GM19023 (cell line): ENCODE results near the gene CCN2.

ENCODE experiments used
- ATAC-seq: cut with Tn5 transposase; IDR thresholded peaks from one replicate; pipeline ENCODE4 v1.9.1; 2021; ENCODE audit warnings: mild to moderate bottlenecking, moderate library complexity; ENCODE audit not compliant: unreplicated experiment

CCN2 gene

GRCh38 chr6:131950767-131951575 lies at the start of gene CCN2:
CCN2 (minus strand) TSS chr6:131951372; CDS start chr6:131951172, 200 bp downstream.
- peak; percentile 45 for ATAC-seq

DNA sequence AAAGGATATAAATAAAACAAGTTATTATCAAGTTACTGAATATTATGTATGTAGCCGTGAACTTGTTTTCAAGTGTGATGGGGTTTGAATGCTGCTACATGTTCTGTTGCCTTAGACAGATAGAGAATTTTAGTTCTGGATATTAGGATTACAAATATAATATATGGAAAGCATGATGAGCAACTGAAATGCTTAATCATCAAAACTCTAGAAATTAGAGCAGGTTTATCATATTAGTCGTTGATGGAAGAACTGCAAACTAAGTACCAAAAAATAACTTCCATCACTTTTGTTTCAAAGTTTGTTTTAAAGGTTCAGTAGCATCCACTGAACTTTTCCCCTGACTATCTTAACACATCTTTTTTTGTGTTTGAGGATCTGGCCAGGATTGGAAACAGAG lies 49.1 kb upstream of the CCN2 start:
- ATAC-seq, result no peak

GRCh38 chr6:131999545-132000146 lies 48.5 kb upstream of the CCN2 start:
- no peak for ATAC-seq

GRCh38 chr6:131998255-131998982 lies 47.2 kb upstream of the CCN2 start:
- ATAC-seq, result no peak

DNA sequence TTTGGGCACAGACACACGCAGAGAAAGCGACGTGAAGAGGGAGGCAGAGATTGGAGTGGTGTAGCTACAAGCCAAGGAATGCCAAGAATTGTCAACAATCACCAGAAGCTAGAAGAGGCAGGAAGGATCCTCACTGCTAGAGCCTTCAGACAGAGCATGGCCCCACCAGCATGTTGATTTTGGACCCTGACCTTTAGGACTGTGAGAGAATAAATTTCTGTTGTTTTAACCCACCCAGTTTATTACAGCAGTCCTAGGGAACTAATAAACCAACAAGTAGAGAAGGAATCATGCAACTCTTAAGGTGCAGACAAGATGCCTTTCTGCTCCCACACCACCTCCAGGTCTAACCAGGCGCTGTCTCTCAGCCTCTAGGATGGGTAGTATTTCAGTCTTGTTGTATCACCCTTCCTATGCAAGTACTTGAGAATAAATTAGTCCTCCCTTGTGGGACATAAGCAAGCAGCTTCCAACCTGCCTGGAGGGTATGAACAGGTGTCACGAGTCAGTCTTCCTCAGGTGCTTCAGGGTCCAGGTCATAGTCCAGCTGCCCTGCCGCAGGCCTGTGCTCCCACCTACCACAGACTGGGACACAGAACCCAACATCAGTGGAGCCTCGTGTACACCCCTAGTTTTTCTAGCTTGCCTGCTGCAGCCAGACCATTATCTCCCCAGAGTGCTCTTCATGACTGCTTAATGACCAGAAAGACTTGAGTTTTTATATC lies 46.4 kb upstream of the CCN2 start:
- ATAC-seq, result no peak

- no peak for ATAC-seq
Observed at GRCh38 chr6:131995917-131996316, 44.7 kb upstream of the CCN2 start.

DNA sequence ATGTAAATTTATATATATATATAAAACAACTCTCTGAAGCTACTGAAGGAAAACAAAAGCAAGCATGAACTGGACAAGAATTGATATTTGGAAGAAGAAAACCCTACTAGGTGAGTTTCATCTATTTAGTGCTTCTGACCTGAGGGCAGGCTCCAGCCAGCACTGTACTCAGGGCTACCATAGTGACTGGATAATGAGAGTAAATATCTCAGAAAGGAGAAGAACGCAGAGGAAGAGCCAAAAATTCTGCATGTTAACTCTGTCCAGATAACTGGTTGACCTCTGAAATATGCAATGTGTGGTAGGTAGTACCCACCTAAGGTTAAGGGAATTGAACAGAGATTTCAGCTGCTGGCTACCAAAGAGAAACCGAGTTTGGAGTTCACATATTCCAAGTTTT lies 41.4 kb upstream of the CCN2 start:
- ATAC-seq, result no peak

GRCh38 chr6:131989036-131989435 lies 37.9 kb upstream of the CCN2 start:
- ATAC-seq, result no peak

DNA sequence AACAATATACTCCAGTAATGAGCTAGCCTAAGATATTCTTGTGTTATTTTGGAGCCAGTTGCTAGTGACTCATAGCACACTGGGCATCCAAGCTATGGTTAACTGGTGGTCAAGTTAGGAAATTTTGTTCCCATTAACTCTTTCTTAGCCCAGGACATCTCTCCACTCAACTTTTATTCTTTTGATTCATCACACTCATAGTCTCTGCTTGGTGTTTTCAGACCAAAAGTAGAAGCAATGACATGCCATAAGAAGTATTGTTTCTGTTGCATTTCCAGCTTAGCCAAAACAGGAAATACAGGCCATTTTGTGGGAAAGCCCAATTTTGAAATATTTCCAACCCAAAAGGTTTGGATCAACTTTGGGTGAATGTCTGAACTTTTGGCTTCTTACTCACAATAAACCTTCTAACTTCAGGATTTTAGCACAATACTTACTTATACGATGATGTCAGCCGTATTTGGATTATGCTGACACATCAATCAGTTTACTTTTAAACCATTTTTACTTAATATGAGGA lies 31.6 kb upstream of the CCN2 start:
- ATAC-seq, result no peak

- no peak for ATAC-seq
Observed at GRCh38 chr6:131981624-131981978, 30.4 kb upstream of the CCN2 start.

GRCh38 chr6:131980791-131981623 lies 29.8 kb upstream of the CCN2 start:
- ATAC-seq, result no peak

GRCh38 chr6:131980338-131980790 lies 29.2 kb upstream of the CCN2 start:
- ATAC-seq, result no peak

DNA sequence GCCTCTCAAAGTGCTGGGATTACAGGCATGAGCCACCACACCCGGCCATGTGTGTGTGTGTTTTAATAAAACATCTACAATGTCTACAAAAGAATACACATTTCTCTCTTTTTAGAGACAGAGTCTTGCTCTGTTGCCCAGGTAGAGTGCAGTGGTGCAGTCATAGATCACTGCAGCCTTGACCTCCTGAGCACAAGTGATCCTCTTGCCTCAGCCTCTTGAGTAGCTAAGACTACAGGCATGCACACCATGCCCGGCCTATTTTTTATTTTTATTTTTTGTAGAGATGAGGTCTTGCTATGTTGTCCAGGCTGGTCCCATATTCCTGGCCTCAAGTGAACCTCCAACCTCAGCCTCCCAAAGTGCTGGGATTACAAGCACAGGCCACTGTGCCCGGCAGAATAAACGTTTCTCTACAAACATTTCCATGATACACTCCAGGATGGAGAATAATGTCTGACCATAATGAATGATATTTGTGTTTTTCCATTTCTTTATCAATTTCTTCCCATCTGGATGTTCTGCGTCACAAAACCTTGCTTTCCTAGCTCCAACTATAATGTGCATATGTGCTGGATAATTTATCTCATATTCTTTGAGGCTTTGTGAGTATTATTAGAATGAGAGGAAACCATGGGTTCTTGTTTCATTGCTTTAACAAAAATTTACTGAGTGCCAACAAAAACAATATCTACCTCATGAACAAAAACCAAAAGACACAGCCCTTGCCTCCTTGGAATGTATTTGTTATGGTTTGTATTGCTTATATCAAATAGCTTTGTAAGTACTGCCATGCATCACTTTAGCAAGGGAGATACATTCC lies 28.6 kb upstream of the CCN2 start:
- ATAC-seq, result no peak

GRCh38 chr6:131978522-131978921 lies 27.4 kb upstream of the CCN2 start:
- no peak for ATAC-seq

DNA sequence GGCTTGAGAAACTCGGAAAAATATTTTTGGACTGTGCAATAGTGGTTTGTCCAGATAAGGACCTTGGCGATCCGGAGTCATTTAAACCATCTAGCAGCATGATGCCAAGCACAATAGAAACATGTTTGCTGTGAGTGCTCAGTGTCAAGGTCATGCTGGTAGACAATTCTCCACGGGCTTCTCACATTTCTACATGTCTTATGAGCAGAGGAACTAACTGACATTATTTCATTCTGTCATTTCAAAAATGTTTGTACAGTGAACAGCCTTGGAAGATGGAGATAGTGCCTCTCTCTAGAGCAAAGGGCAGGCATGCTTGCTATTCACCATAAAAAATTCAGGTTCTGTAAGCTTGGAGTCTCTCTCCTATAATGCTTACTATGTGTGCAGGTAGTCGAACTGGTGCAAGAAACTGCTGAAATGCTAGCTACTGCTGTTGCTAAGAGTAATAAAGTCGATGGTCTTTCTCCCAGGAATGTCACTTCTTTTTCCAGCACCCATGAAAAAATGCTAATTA lies 25.4 kb upstream of the CCN2 start:
- ATAC-seq, result no peak

- no peak for ATAC-seq
Observed at GRCh38 chr6:131972741-131973140, 21.6 kb upstream of the CCN2 start.

DNA sequence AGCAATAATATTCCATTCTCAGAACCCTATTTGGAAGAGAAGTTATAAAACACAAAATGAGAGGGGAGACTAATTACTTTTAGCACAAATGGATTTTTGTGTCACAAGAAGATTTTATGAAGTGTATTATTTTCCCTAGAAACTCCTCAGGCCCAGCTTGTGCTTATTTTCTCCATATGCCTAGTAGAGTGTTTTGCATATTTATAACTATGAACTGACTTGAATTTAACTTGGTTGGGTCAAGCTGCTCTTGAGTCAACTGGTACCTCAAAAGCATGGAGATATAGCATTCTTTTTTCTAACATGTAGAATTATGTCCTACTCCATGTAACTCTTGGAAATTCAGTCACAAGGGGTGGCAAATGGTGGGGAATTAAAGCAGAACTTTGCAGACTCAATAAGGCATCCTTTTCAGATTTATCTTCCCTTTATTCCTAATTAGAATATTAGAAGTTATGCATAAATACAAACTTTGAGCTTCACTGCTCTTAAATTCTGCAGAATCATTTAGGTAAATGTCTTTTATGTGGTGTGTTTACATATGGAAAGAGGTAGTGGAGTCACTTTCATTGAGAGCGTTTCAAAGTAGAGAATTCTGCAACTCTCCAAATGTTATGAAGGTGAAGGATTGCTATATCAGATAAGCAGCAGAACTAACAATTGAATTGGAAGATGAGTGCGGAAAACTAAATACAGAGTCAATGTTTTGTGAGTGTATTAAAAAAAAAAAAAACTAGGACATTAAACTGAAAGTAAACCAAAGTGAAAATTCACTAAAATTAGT lies 19.1 kb upstream of the CCN2 start:
- ATAC-seq, result no peak

GRCh38 chr6:131968656-131969055 lies 17.5 kb upstream of the CCN2 start:
- ATAC-seq, result no peak
